GM18870 (cell line): ENCODE measurements around the gene CIAO3.

Source experiments
- ATAC-seq: cut with Tn5 transposase; IDR thresholded peaks from one replicate; pipeline ENCODE4 v1.9.1; 2021; ENCODE audit warnings: moderate library complexity; ENCODE audit not compliant: unreplicated experiment

Gene CIAO3

GRCh38 chr16:740764-741505, at the start of gene CIAO3:
Gene CIAO3 (minus strand): TSS chr16:740997. CDS start chr16:740985, 12 bp downstream.
- no peak for ATAC-seq

- ATAC-seq = no peak
Measured at GRCh38 chr16:790086-790485, 49.3 kb upstream of the CIAO3 start.

- no peak for ATAC-seq
Measured at GRCh38 chr16:789191-789850, 48.5 kb upstream of the CIAO3 start.

- no peak for ATAC-seq
Measured at GRCh38 chr16:788399-789126, 47.8 kb upstream of the CIAO3 start, which contains the start of gene CHTF18. Gene CHTF18 (plus strand): TSS chr16:788620. CDS start chr16:788685, 65 bp downstream.

GRCh38 chr16:787978-788398, 47.2 kb upstream of the CIAO3 start, which contains the start of gene RPUSD1:
Gene RPUSD1 (minus strand): TSS chr16:788381. CDS start chr16:787737, 644 bp downstream.
- no peak for ATAC-seq

DNA sequence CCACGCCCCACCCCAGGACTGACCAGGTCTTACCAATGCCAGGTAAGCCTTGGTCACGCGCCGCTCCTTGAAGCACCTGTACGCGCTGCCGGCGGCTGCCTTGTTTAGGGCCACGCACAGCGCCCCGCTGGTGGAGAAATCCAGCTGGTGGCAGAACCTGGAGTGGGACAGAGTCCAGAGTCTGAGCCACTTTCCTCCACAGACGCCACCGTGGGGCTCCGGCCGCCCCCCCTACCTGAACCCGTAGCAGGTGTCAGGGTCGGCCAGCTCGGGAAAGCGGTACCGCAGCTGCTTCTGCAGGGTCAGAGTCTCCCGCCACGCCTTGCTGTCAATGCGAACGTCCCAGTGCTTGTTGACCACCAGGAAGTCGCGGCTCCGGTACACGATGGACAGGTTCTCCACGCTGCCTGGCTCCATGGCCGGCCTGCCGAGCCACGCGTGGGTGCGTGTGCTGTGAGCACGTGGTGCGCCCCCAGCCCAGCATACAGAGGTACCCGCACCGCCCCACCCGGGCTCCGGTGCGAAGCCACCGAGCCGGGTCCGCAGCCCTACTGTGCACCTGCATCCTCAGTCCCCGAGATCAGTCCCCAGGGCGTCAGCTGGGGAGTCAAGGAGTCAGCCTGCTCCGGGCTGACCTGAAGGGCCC, 46.6 kb upstream of the CIAO3 start:
- no peak for ATAC-seq

- ATAC-seq = no peak
Measured at GRCh38 chr16:785563-786535, 45.1 kb upstream of the CIAO3 start.

DNA sequence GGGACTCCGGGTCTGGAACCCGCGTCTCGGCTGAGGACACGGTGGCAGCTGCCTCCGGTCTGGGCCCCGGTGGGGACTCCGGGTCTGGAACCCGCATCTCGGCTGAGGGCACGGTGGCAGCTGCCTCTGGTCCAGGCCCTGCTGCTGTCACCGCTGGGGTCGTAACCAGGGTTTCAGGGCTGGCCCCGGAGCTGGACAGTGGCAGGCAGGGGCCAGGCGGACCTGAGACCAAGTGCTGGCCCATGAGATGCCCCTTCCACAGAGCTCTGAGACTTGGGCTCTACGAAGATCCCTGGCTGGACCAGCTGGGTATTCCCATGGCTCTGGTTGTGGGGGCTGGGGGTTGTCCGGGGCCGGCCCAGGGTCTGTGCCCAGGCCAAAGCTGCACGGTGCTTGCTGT, 43.6 kb upstream of the CIAO3 start:
- ATAC-seq = no peak

- ATAC-seq = no peak
Measured at GRCh38 chr16:783404-784161, 42.8 kb upstream of the CIAO3 start.

- ATAC-seq = no peak
Measured at GRCh38 chr16:782766-783403, 42.1 kb upstream of the CIAO3 start.

GRCh38 chr16:782258-782657, 41.5 kb upstream of the CIAO3 start:
- no peak for ATAC-seq

DNA sequence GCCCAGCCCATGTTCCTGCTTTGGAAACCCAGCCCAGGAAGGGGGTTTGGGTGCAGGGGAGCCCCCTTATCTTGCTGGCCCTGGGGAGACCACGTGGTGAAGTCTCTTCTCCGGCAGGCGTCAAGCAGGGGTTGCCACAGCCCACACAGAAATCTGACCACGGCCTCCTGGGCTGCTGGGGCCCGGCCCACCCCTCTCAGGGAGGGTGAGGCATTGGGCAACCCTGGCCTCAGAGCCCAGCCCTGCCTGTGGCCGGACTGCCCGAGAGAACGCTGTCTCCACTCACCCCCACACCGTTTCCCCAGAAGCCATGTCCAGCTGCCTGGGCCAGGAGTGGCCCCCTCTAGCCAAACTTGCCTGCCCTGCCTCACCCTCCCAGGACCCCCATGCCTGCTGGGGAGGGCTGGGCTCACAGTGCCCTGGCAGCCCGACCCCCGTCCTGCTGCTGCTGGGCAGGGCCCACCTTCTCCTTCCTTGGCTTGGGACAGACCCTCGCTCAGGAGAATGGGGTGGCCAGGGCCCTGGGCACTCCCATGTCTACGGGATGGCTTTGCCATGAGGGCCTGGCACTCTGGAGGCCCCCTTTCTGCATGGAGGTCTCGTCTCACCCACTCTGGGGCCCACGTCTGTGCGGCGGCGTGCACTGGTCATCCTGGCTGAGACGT, 40.7 kb upstream of the CIAO3 start:
- no peak for ATAC-seq

DNA sequence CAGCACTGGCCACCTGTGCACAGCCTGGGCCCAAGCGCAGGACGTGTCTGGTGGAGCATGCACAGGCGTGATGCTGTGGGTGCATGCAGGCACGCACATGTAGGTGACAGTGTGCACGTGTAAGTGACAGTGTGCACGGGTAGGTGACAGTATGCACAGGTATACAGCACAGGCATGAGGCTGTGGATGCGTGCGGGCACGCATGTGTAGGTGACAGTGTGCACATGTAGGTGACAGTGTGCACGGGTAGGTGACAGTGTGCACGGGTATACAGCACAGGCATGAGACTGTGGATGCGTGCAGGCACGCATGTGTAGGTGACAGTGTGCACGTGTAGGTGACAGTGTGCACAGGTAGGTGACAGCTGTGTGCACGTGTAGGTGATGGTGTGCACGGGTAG, 39.5 kb upstream of the CIAO3 start:
- no peak for ATAC-seq

DNA sequence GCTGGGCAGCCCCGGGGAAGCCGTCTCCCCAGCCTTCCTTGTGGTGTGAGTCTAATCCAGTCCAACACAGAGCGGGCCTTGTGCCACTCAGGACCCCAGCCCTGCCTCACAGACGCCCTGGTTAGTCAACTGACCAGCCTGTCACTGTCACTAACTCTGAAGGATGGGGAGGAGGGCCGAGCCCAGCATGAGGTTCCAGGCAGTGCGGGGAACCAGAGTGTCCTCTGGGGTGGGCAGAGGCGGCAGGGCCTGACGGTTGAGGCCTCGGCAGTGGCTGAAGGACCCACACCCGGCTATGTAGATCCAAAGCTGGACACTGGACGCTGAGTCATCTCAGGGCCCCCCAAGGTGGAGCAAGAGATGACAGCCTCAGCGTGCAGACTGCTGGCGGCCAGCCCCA, 38.8 kb upstream of the CIAO3 start:
- no peak for ATAC-seq

DNA sequence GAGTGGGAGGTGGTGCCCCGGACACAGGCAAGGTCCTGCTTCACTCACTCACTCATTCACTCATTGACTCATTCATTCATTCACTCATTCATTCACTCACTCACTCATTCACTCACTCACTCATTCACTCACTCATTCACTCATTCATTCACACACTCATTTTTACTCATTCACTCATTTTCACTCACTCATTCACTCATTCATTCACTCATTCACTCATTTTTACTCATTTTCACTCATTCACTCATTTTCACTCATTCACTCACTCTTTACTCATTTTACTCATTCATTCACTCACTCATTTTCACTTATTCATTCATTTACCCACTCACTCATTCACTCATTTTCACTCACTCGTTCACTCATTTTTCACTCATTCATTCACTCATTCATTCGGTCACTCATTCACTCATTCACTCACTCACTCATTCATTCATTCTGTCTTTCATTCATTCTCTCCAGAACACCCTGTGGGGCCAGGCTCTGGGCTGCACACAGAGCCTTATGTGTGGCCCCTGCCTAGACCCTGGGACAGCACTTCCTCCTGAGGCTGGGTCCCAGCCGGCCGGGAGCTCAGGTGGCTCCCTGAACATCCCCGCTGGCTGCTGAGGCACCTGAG, 38.2 kb upstream of the CIAO3 start:
- no peak for ATAC-seq

GRCh38 chr16:778447-778846, 37.6 kb upstream of the CIAO3 start:
- no peak for ATAC-seq

DNA sequence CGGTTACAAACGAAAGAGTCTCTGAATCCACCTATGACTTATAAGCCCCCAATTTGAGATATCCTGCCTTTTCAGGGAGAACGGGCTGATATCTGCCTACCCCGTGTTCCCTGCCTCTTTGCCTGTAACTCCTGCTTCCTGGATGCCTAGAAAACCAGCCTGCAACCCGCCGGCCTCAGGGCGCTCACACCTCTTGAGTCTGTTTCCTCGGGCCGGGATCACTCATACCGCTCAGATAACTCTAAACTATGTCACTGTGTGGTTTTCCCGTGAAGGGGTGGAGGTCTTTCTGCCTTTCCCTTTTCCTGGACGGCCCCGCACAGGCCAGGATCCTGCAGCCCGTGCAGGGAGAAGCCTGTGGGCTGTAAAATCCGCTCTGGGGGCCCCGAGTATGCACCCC, 37.0 kb upstream of the CIAO3 start:
- ATAC-seq = no peak

- no peak for ATAC-seq
Measured at GRCh38 chr16:776824-777223, 36.0 kb upstream of the CIAO3 start.
